SK-N-MC (cell line): ENCODE results near the gene FAM124A.
"Not testable (repeated sequence)": the region's sequence is repeated elsewhere in the genome, so short reads cannot be mapped to it uniquely, and the experiment has no call there.

Experiments
- DNase-seq: peaks from one replicate; pipeline ENCODE4 v3.0.0-alpha.2; 2011; ENCODE audit warnings: low read depth, low spot score
- H3K27ac ChIP-seq: fragments of 200-600 bp; sonication (generic); 2 replicates; pipeline ENCODE4 v1.5.1; 2016; ENCODE audit warnings: mixed run types
- H3K36me3 ChIP-seq: fragments of 200-600 bp; sonication (generic); 2 replicates; pipeline ENCODE4 v1.6.1; 2017; ENCODE audit warnings: antibody characterized with exemption, low read length, mixed read lengths; ENCODE audit not compliant: insufficient read depth
- H3K4me3 ChIP-seq: fragments of 200-600 bp; sonication (generic); 2 replicates; pipeline ENCODE4 v1.5.1; 2016
- H3K9ac ChIP-seq: fragments of 200-600 bp; sonication (generic); 2 replicates; pipeline ENCODE4 v1.8.0; 2017; ENCODE audit warnings: mixed run types, mixed read lengths; ENCODE audit not compliant: insufficient read length
- H3K9me3 ChIP-seq: fragments of 200-600 bp; sonication (generic); 2 replicates; pipeline ENCODE4 v1.6.1; 2017; ENCODE audit warnings: low read depth, mild to moderate bottlenecking, antibody characterized with exemption, low read length, moderate library complexity, mixed read lengths
- EZH2 ChIP-seq: fragments of 200-600 bp; sonication (generic); IDR thresholded peaks from one replicate; pipeline ENCODE4 v1.6.1; 2017; ENCODE audit warnings: antibody characterized with exemption
- FOXP2 ChIP-seq: optimal IDR thresholded peaks from 2 replicates; pipeline ENCODE3; 2011; ENCODE audit warnings: mild to moderate bottlenecking, moderate library complexity; ENCODE audit not compliant: insufficient read depth; ENCODE audit errors: extremely low read length, control extremely low read depth
- POLR2AphosphoS5 ChIP-seq: IDR thresholded peaks from 2 replicates; pipeline ENCODE4 v1.6.1; 2012; ENCODE audit warnings: mild to moderate bottlenecking, low read depth, low read length, borderline replicate concordance

The FAM124A gene

DNA sequence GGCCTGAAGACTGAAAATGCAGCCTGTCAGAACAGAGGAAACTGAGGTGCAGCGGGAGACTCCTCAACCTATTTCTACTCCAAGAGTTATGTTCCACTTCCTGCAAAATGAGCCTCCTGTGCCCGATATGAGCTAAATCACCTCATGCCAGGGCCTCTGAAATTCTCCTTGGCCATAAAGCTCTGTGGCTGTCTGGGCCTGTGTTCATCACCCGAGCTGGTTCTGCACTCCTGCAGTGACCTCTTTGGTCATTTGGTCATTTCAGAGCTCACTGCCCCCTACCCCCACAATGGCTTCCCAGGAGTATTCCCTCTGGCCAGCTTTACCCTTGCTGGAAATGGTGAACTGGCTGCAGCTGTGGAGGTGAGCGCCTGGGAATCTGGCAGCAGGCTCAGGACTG is 65.6 kb downstream of the FAM124A start:
- no peak overlapping the region for H3K9ac ChIP-seq
- no peak overlapping the region for H3K27ac ChIP-seq
- H3K4me3 ChIP-seq, result no peak overlapping the region
- H3K9me3 ChIP-seq, result no peaks in the 10 kb centered on the region
- no peak for TF ChIP-seq POLR2AphosphoS5
- TF ChIP-seq EZH2, result no peak
- TF ChIP-seq FOXP2, result no peak
- no peaks in the 10 kb centered on the region for H3K36me3 ChIP-seq
- no peak for DNase-seq

GRCh38 chr13:51288254-51288653 is 66.1 kb downstream of the FAM124A start:
- not testable (repeated sequence) for H3K4me3 ChIP-seq, H3K36me3 ChIP-seq, H3K9me3 ChIP-seq, H3K9ac ChIP-seq, H3K27ac ChIP-seq, DNase-seq

GRCh38 chr13:51291341-51291740 is 69.1 kb downstream of the FAM124A start:
- DNase-seq, result no peak

GRCh38 chr13:51292000-51292565 is 69.9 kb downstream of the FAM124A start:
- Histone ChIP-seq H3K9ac (no peak overlapping the region), H3K27ac (no peak overlapping the region), H3K36me3 (no peaks in the 10 kb centered on the region), H3K4me3 (no peak overlapping the region), H3K9me3 (no peaks in the 10 kb centered on the region)
- no peak for DNase-seq
- no peak for TF ChIP-seq POLR2AphosphoS5
- no peak for TF ChIP-seq FOXP2
- TF ChIP-seq EZH2, result no peak

More at GRCh38 chr13:51291341-51291740, 69.1 kb downstream of the FAM124A start:
- Histone ChIP-seq H3K9ac (no peak overlapping the region), H3K27ac (no peak overlapping the region), H3K9me3 (no peaks in the 10 kb centered on the region), H3K4me3 (no peak overlapping the region), H3K36me3 (no peaks in the 10 kb centered on the region)
- no peak for TF ChIP-seq FOXP2
- TF ChIP-seq POLR2AphosphoS5, result no peak
- TF ChIP-seq EZH2, result no peak

DNA sequence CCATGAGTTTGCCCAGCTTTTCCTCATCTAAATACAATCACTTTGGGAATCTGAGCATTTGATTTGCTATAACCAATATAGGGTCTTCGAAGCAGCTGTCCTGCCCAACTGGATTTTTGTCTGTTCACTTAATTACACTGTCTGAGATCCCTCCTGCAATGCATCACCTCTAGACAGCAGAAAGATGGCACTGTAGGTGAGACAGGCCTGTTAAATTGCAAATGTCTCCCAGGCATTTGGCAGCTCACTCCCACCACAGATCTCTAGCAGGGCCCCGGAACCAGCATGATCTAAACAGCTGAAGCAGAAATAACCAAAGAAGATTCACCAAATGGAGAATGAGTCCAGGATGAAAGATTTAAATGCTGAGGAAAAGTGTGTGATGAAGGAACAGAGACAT is 75.4 kb downstream of the FAM124A start:
- TF ChIP-seq EZH2, result no peak
- TF ChIP-seq FOXP2, result no peak
- no peak overlapping the region for H3K4me3 ChIP-seq
- H3K27ac ChIP-seq, result no peak overlapping the region
- no peaks in the 10 kb centered on the region for H3K9me3 ChIP-seq
- no peaks in the 10 kb centered on the region for H3K36me3 ChIP-seq
- H3K9ac ChIP-seq, result no peak overlapping the region
- no peak for DNase-seq

DNA sequence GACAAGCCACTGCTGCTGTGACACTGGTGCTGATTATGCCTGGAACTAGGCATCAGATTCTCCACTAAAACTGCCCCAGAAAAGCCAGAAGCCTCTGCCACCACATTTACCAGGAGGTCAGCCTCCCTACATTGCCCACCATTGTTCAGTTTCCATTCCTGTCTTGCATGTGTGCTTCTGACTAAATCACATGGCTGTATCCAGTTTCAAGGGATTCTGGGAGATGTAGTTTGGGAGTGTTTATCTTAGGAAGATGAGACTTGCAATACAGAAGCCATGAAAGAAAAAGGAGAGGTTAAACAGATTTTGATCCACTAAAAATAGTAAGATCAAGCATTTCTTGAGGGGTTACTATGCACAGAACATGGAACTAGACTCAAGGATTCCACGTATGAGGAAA is 76.6 kb downstream of the FAM124A start:
- no peak overlapping the region for H3K9ac ChIP-seq
- no peak for TF ChIP-seq FOXP2
- no peak for TF ChIP-seq POLR2AphosphoS5
- TF ChIP-seq EZH2, result no peak
- H3K4me3 ChIP-seq, result no peak overlapping the region
- H3K36me3 ChIP-seq, result no peaks in the 10 kb centered on the region
- H3K27ac ChIP-seq, result no peak overlapping the region
- no peak for DNase-seq
- H3K9me3 ChIP-seq, result no peaks in the 10 kb centered on the region

DNA sequence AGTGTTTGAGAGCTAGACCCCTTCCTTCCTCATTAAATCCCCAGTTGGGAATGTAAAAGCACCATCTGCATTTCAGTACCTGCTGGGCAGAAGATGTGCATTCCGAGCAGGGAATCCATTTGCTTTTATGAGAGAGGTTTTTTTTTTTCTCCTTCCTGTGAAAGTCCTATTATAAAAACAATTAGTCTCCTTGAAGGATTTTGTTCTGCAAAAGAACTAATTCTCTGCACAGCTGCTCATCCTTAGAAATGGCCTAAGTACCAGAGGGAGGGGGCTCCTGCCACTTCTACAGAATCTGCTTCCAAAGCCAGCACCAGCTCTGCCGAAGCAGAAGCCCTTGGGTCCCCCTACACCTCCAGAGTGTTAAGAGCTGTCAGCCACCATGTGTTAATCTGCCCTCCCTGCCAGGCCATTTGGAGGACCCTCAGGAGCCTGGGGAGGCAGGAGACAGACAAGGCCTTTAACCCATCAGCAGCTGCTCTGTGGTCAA is 80.9 kb downstream of the FAM124A start:
- Histone ChIP-seq H3K4me3 (no peak overlapping the region), H3K36me3 (no peaks in the 10 kb centered on the region), H3K9me3 (no peaks in the 10 kb centered on the region), H3K27ac (no peak overlapping the region), H3K9ac (no peak overlapping the region)
- no peak for DNase-seq
- TF ChIP-seq EZH2, result no peak
- no peak for TF ChIP-seq POLR2AphosphoS5
- no peak for TF ChIP-seq FOXP2

GRCh38 chr13:51303882-51304281 is 81.7 kb downstream of the FAM124A start:
- no peaks in the 10 kb centered on the region for H3K9me3 ChIP-seq
- H3K9ac ChIP-seq, result no peak overlapping the region
- TF ChIP-seq POLR2AphosphoS5 (no peak), FOXP2 (no peak), EZH2 (no peak)
- no peak overlapping the region for H3K27ac ChIP-seq
- no peak for DNase-seq
- no peaks in the 10 kb centered on the region for H3K36me3 ChIP-seq
- no peak overlapping the region for H3K4me3 ChIP-seq

- no peaks in the 10 kb centered on the region for H3K36me3 ChIP-seq
- H3K27ac ChIP-seq, result no peak overlapping the region
- no peak overlapping the region for H3K4me3 ChIP-seq
- H3K9me3 ChIP-seq, result no peaks in the 10 kb centered on the region
- H3K9ac ChIP-seq, result no peak overlapping the region
- no peak for DNase-seq
- TF ChIP-seq POLR2AphosphoS5, result no peak
- no peak for TF ChIP-seq FOXP2
- TF ChIP-seq EZH2, result no peak
Observed at GRCh38 chr13:51305271-51305967, 83.2 kb downstream of the FAM124A start.
